A549 (cell line): ENCODE measurements around the gene EXOC4.

Source experiments
- CEBPB ChIP-seq, 2 experiments: fragments of >200 bp in 1 of 2; sonication (Bioruptor Twin) in 1 of 2; formaldehyde crosslinking in 1 of 2; IDR thresholded peaks; 2 replicates each; pipeline ENCODE4 v1.6.1; 2012 to 2016
- CHD2 ChIP-seq: fragments of 150-350 bp; IDR thresholded peaks from 2 replicates; pipeline ENCODE4 v1.6.1; 2014; ENCODE audit warnings: low read length; ENCODE audit not compliant: partially characterized antibody
- CTCF ChIP-seq: fragments of >200 bp; sonication (Bioruptor Twin); formaldehyde crosslinking; IDR thresholded peaks from 3 replicates; pipeline ENCODE4 v1.5.1; 2016
- GATA3 ChIP-seq: IDR thresholded peaks from 2 replicates; pipeline ENCODE4 v1.6.1; 2012; ENCODE audit warnings: borderline replicate concordance
- HMGXB4 ChIP-seq: fragments of 250-450 bp; sonication (Bioruptor Pico); IDR thresholded peaks from 2 replicates; pipeline ENCODE4 v1.5.0; 2021; ENCODE audit warnings: mild to moderate bottlenecking, moderate library complexity, borderline replicate concordance
- MAFK ChIP-seq: fragments of 450-650 bp; IDR thresholded peaks from 2 replicates; pipeline ENCODE4 v1.6.1; 2014; ENCODE audit not compliant: partially characterized antibody
- POLR2A ChIP-seq: IDR thresholded peaks from 2 replicates; pipeline ENCODE4 v1.6.1; 2012; ENCODE audit warnings: mild to moderate bottlenecking, low read length
- USF2 ChIP-seq: fragments of 450-650 bp; IDR thresholded peaks from 2 replicates; pipeline ENCODE4 v1.6.1; 2014; ENCODE audit warnings: antibody characterized with exemption
- TF ChIP-seq, protein P1 (sequence below): fragments of 200-600 bp; sonication (generic); IDR thresholded peaks from 2 replicates; pipeline ENCODE4 v1.6.1; 2016; ENCODE audit warnings: antibody characterized with exemption, mild to moderate bottlenecking, moderate library complexity

DNA sequence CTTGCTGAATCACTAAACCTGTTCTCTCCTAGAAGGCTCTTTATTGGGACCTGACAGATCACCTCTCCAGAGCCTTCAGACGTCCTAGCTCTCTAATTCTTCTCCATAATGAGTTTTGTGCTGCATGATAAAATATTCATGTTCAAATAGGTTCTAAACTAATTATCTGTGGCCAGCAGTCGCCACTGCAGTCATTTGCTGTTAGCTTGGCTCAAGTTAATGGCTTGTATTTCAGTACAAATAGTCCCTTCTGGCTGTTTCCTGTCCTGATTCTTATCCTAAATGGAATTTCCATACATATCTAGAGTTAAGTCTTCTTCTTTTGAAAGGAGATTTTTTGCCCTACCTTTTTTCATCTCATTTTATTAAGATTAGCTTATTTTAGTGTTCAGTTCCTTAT, 303.2 kb downstream of the EXOC4 start:
- no peak for TF ChIP-seq POLR2A
- no peak for TF ChIP-seq MAFK
- TF ChIP-seq CTCF, result no peak
- TF ChIP-seq HMGXB4, result no peak
- no peak for TF ChIP-seq GATA3
- TF ChIP-seq USF2, result no peak
- no peak for TF ChIP-seq CEBPB (IDR thresholded peaks at IDR 0.05)
- TF ChIP-seq, protein P1, sequence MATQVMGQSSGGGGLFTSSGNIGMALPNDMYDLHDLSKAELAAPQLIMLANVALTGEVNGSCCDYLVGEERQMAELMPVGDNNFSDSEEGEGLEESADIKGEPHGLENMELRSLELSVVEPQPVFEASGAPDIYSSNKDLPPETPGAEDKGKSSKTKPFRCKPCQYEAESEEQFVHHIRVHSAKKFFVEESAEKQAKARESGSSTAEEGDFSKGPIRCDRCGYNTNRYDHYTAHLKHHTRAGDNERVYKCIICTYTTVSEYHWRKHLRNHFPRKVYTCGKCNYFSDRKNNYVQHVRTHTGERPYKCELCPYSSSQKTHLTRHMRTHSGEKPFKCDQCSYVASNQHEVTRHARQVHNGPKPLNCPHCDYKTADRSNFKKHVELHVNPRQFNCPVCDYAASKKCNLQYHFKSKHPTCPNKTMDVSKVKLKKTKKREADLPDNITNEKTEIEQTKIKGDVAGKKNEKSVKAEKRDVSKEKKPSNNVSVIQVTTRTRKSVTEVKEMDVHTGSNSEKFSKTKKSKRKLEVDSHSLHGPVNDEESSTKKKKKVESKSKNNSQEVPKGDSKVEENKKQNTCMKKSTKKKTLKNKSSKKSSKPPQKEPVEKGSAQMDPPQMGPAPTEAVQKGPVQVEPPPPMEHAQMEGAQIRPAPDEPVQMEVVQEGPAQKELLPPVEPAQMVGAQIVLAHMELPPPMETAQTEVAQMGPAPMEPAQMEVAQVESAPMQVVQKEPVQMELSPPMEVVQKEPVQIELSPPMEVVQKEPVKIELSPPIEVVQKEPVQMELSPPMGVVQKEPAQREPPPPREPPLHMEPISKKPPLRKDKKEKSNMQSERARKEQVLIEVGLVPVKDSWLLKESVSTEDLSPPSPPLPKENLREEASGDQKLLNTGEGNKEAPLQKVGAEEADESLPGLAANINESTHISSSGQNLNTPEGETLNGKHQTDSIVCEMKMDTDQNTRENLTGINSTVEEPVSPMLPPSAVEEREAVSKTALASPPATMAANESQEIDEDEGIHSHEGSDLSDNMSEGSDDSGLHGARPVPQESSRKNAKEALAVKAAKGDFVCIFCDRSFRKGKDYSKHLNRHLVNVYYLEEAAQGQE, result no peak
- no peak for TF ChIP-seq CHD2
